ENCODE measurements around the gene PHYKPL. TPM values are rescaled to one million over a fixed set of nuclear protein-coding genes. Genes with fewer than 3 reads are reported as not detected.

The PHYKPL gene
- total and polyA plus RNA-seq, 2 of the 8 experiments (the other 6 are each of a cell fraction or from before 2014, with no cell fraction given): 25.1 to 32.1 TPM

- H3K36me3 ChIP-seq (ENCODE audit: control insufficient read depth in 2 of 4, insufficient read depth in 4 of 4, low read length in 3 of 4): no peaks in the 10 kb centered on the region
- H3K56ac ChIP-seq (replicated peaks; ENCODE audit: insufficient read length, low read depth, low read length): no peak overlapping the region
- no peak overlapping the region for H3K4me2 ChIP-seq (ENCODE audit: insufficient read depth in 1 of 2, low read depth in 2 of 2, low read length in 2 of 2)
- no peak overlapping the region for H2BK12ac ChIP-seq (ENCODE audit: low read depth, low read length)
- H2AK5ac ChIP-seq (ENCODE audit: low read depth, low read length): no peak overlapping the region
- H3K14ac ChIP-seq (ENCODE audit: insufficient read length): no peak overlapping the region
- H4K5ac ChIP-seq (ENCODE audit: insufficient read length, low read depth, low read length): no peak overlapping the region
- 0 out of 7 replicates have a peak, but pooled peaks cover 0 to 2% (median 0%) of the 10 kb centered on the region in 4 experiments for H3K27me3 ChIP-seq (replicated peaks in 1 of 4; ENCODE audit: control insufficient read depth in 3 of 4, extremely low read depth in 1 of 4, insufficient read depth in 3 of 4, low read length in 3 of 4)
- H3K18ac ChIP-seq (ENCODE audit: extremely low read depth, low read length): no peak overlapping the region
- H3K9ac ChIP-seq (replicated peaks in 1 of 4; ENCODE audit: extremely low read depth in 1 of 4, low read depth in 3 of 4, low read length in 3 of 4): no peak overlapping the region
- H3K23me2 ChIP-seq (ENCODE audit: low read depth, low read length): peaks cover 6% of the 10 kb centered on the region; the same call in 1 of the 2 replicates
- no peaks in the 10 kb centered on the region; a peak in 1 of 7 replicates for H3K4me1 ChIP-seq (replicated peaks in 1 of 4; ENCODE audit: control insufficient read depth in 3 of 4, insufficient read depth in 4 of 4, low read length in 3 of 4)
- no peak overlapping the region for H3K23ac ChIP-seq (ENCODE audit: insufficient read length)
- no peak overlapping the region for H2BK20ac ChIP-seq (ENCODE audit: low read length)
- H4K91ac ChIP-seq (replicated peaks; ENCODE audit: insufficient read length, low read length): no peak overlapping the region
- no peak for FAIRE-seq
- no peaks in the 10 kb centered on the region for H3K79me1 ChIP-seq (ENCODE audit: low read depth, low read length)
- TF ChIP-seq SUZ12 (IDR thresholded peaks at IDR 0.05; ENCODE audit: low read length) (no peak), ASH2L (IDR thresholded peaks at IDR 0.05; ENCODE audit: low read length) (no peak), CTBP2 (IDR thresholded peaks at IDR 0.05; ENCODE audit: borderline replicate concordance, insufficient read depth, insufficient read length, low read length) (no peak), EZH2 (IDR thresholded peaks at IDR 0.05; ENCODE audit: low read depth, low read length, severe bottlenecking) (no peak), BACH1 (IDR thresholded peaks at IDR 0.05; ENCODE audit: low read length) (no peak), GABPA (IDR thresholded peaks at IDR 0.05; ENCODE audit: borderline replicate concordance, insufficient read depth, low read length) (no peak), CTCF (IDR thresholded peaks at IDR 0.05; ENCODE audit: control extremely low read depth in 1 of 3, insufficient read depth in 1 of 3, low read depth in 1 of 3, low read length in 3 of 3) (no peak), SP1 (IDR thresholded peaks at IDR 0.05; ENCODE audit: low read depth, low read length) (no peak), CBX5 (IDR thresholded peaks at IDR 0.05; ENCODE audit: low read depth, low read length) (no peak), CEBPB (IDR thresholded peaks at IDR 0.05; ENCODE audit: low read depth, low read length) (no peak), ATF3 (IDR thresholded peaks at IDR 0.05; ENCODE audit: insufficient read depth, low read depth, low read length) (no peak)
- H2AFZ ChIP-seq (ENCODE audit: low read length): no peak overlapping the region
- CTCF ChIA-PET (ENCODE audit: partially characterized antibody): interaction anchor here (0.6 to 3.6 kb wide), 5 partner anchors 8 to 1155 kb away, joined by 3 to 14 read pairs (median 3); no protein-coding TSS in a partner anchor
- H4K20me1 ChIP-seq (replicated peaks in 1 of 2; ENCODE audit: control insufficient read depth in 1 of 2, insufficient read depth in 2 of 2, low read length in 2 of 2): peaks cover 0 to 2% of the 10 kb centered on the region in 2 experiments
- no peak overlapping the region for H2BK5ac ChIP-seq (ENCODE audit: low read depth, low read length)
- no peak overlapping the region for H3K4me3 ChIP-seq (ENCODE audit: extremely low read depth in 1 of 4, insufficient read depth in 2 of 4, low read depth in 3 of 4, low read length in 4 of 4)
- no peak for DNase-seq (ENCODE audit: low read depth in 1 of 2, low spot score in 2 of 2)
- H2BK120ac ChIP-seq (replicated peaks; ENCODE audit: low read depth, low read length): no peak overlapping the region
- 94% methylated on average over 6 of the region's 6 CpGs; no CpG with 5 or more reads in 1 of the 2 experiments for WGBS, 2 experiments (ENCODE audit: extremely low coverage in 1 of 2, insufficient coverage in 1 of 2, insufficient read length in 1 of 2, insufficient replicate concordance in 2 of 2, low coverage in 1 of 2, low lambda C conversion rate in 2 of 2, missing lambda C conversion rate in 1 of 2)
- no peaks in the 10 kb centered on the region for H3K79me2 ChIP-seq (ENCODE audit: control insufficient read depth in 1 of 2, insufficient read depth in 2 of 2, low read length in 2 of 2)
- H2BK15ac ChIP-seq (ENCODE audit: low read length): no peak overlapping the region
- no peak overlapping the region for H3K27ac ChIP-seq (ENCODE audit: low read depth, low read length)
- POLR2A ChIA-PET (ENCODE audit: partially characterized antibody): interaction anchor here (0.6 to 1.6 kb wide), 3 partner anchors 9 to 318 kb away, joined by 3 to 4 read pairs (median 3); no protein-coding TSS in a partner anchor
- H3K4ac ChIP-seq (replicated peaks; ENCODE audit: insufficient read length, low read depth, low read length): no peak overlapping the region
- H3K9me3 ChIP-seq (ENCODE audit: insufficient read depth in 2 of 2, low read depth in 1 of 2, low read length in 1 of 2): no peaks in the 10 kb centered on the region
- H4K8ac ChIP-seq (ENCODE audit: extremely low read depth, insufficient read depth, low read length): no peak overlapping the region
Observed at GRCh38 chr5:178267245-178267644, 34.6 kb upstream of the PHYKPL start.
